Activated T-cell treated with anti-CD3 and anti-CD28 coated beads for 24 hours (primary cell): ENCODE measurements around the gene GDF10.
A peak's percentile ranks its signal among the peaks of the same experiment; 100 is the strongest.

Source experiments
- DNase-seq: peaks from one replicate; pipeline ENCODE4 v3.0.0-alpha.2; 2020; ENCODE audit warnings: low read depth

Gene GDF10

GRCh38 chr10:47299611-47300428, at the start of gene GDF10:
Gene GDF10, plus strand, starts transcription at chr10:47300197. Its CDS starts 455 bp downstream, at chr10:47300652.
- no peak for DNase-seq

- DNase-seq: no peak
These were observed 47.8 kb upstream of the GDF10 start for GRCh38 chr10:47252093-47252780.

GRCh38 chr10:47253030-47253637, 46.9 kb upstream of the GDF10 start:
- DNase-seq: no peak

- DNase-seq: no peak
These were observed 46.2 kb upstream of the GDF10 start for GRCh38 chr10:47253651-47254375.

GRCh38 chr10:47254611-47255010, 45.4 kb upstream of the GDF10 start:
- DNase-seq: no peak

- no peak for DNase-seq
These were observed 44.8 kb upstream of the GDF10 start for GRCh38 chr10:47255033-47255813.

GRCh38 chr10:47255866-47256265, 44.1 kb upstream of the GDF10 start:
- DNase-seq: no peak

- no peak for DNase-seq
These were observed 43.2 kb upstream of the GDF10 start for GRCh38 chr10:47256751-47257336.

GRCh38 chr10:47257396-47258120, 42.4 kb upstream of the GDF10 start:
- no peak for DNase-seq

- no peak for DNase-seq
These were observed 41.1 kb upstream of the GDF10 start for GRCh38 chr10:47258921-47259320.

GRCh38 chr10:47259466-47259865, 40.5 kb upstream of the GDF10 start:
- DNase-seq: no peak

GRCh38 chr10:47260505-47261111, 39.4 kb upstream of the GDF10 start:
- DNase-seq: no peak

GRCh38 chr10:47261121-47261520, 38.9 kb upstream of the GDF10 start:
- peak; percentile 32 for DNase-seq

GRCh38 chr10:47261556-47261955, 38.4 kb upstream of the GDF10 start:
- no peak for DNase-seq

GRCh38 chr10:47262606-47263533, 37.1 kb upstream of the GDF10 start:
- DNase-seq: no peak

GRCh38 chr10:47264797-47265281, 35.2 kb upstream of the GDF10 start:
- DNase-seq: peak; percentile 63

- no peak for DNase-seq
These were observed 33.4 kb upstream of the GDF10 start for GRCh38 chr10:47266602-47267001.

- DNase-seq: no peak
These were observed 31.3 kb upstream of the GDF10 start for GRCh38 chr10:47268696-47269095.

- no peak for DNase-seq
These were observed 30.7 kb upstream of the GDF10 start for GRCh38 chr10:47269294-47269693.
